Activated T-helper 2 cell treated with anti-CD3 and anti-CD28 coated beads, Interferon-gamma antibody, Interleukin-2, Interleukin-4, amounts not matched to agents 10 μg/mL and 5 μg/mL and 100 μg/mL, durations not matched to agents 14 hours and 24 hours and 36 hours (primary cell): ENCODE measurements around the gene LANCL2. TPM values are rescaled to one million over a fixed set of nuclear protein-coding genes. Genes with fewer than 3 reads are reported as not detected.

ENCODE experiments used
- DNase-seq: peaks from one replicate; pipeline ENCODE4 v3.0.0; 2021; ENCODE audit warnings: low spot score
- H3K27ac Mint-ChIP-seq: one replicate; pipeline ENCODE4 v1.8.0; 2021; ENCODE audit warnings: mixed read lengths
- H3K27me3 Mint-ChIP-seq: one replicate; pipeline ENCODE4 v1.8.0; 2021; ENCODE audit warnings: low read depth, mixed read lengths
- H3K36me3 Mint-ChIP-seq: one replicate; pipeline ENCODE4 v1.8.0; 2021; ENCODE audit warnings: low read depth, mixed read lengths
- H3K4me1 Mint-ChIP-seq: one replicate; pipeline ENCODE4 v1.8.0; 2021; ENCODE audit warnings: low read depth, mixed read lengths
- H3K4me3 Mint-ChIP-seq: one replicate; pipeline ENCODE4 v1.8.0; 2021; ENCODE audit warnings: low read depth, mild to moderate bottlenecking, moderate library complexity, mixed read lengths
- H3K9me3 Mint-ChIP-seq: one replicate; pipeline ENCODE4 v1.8.0; 2021; ENCODE audit warnings: mixed read lengths
- intact Hi-C: fragments of 100-400 bp; cut with micrococcal nuclease; formaldehyde crosslinking; loops from one replicate; pipeline ENCODE4 v1.15.1; 2023
- total RNA-seq: library from RNA; stranded (reverse); gene quantifications from 2 replicates; pipeline ENCODE4 v1.2.3, GENCODE V29; 2022

Gene LANCL2
- total RNA-seq, 1 donor from 2014 or later = 9.5 TPM

GRCh38 chr7:55420530-55420929 is 55.4 kb downstream of the LANCL2 start:
- Mint-ChIP-seq H3K4me1 (no peaks in the 10 kb centered on the region), H3K36me3 (no peaks in the 10 kb centered on the region), H3K27me3 (no peaks in the 10 kb centered on the region), H3K9me3 (no peaks in the 10 kb centered on the region), H3K4me3 (no peak overlapping the region), H3K27ac (no peak overlapping the region)
- no peak for DNase-seq
- intact Hi-C loops = loop anchor here (5.0 kb wide), 1 partner anchor 112 kb away; no protein-coding TSS in a partner anchor

DNA sequence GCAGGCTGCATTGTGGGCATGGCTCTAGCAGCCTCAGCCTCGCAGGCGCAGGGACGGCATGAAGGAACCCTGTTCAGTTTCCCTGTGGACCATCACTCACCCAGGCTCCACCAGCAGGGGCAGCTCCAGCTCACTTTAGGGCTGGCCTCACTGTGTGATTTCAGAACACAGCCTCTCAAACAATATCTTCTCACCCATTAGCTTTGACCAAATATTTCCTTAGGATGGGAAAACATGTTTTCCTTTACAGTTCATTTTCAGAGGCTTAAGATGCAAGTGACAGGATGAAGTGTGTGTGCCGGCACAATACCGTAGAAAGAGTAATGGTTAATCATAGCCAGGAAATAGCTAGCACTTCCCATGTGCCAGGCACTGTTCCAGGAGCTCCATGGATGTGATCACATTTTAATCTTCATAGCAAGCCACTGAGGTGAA is 58.2 kb downstream of the LANCL2 start:
- DNase-seq = no peak
- H3K36me3 Mint-ChIP-seq = peaks cover 6% of the 10 kb centered on the region
- intact Hi-C loops = loop anchor here (5.0 kb wide), 1 partner anchor 109 kb away; no protein-coding TSS in a partner anchor
- H3K4me1 Mint-ChIP-seq = peaks cover 6% of the 10 kb centered on the region
- H3K9me3 Mint-ChIP-seq = no peaks in the 10 kb centered on the region
- no peak overlapping the region for H3K27ac Mint-ChIP-seq
- H3K27me3 Mint-ChIP-seq = no peaks in the 10 kb centered on the region
- no peak overlapping the region for H3K4me3 Mint-ChIP-seq

GRCh38 chr7:55423891-55424290 is 58.8 kb downstream of the LANCL2 start:
- intact Hi-C loops = loop anchor here (5.0 kb wide), 1 partner anchor 108 kb away; no protein-coding TSS in a partner anchor
- H3K27me3 Mint-ChIP-seq = no peaks in the 10 kb centered on the region
- no peak overlapping the region for H3K4me3 Mint-ChIP-seq
- peaks cover 6% of the 10 kb centered on the region for H3K36me3 Mint-ChIP-seq
- H3K27ac Mint-ChIP-seq = no peak overlapping the region
- peaks cover 6% of the 10 kb centered on the region for H3K4me1 Mint-ChIP-seq
- no peak for DNase-seq
- H3K9me3 Mint-ChIP-seq = no peaks in the 10 kb centered on the region

DNA sequence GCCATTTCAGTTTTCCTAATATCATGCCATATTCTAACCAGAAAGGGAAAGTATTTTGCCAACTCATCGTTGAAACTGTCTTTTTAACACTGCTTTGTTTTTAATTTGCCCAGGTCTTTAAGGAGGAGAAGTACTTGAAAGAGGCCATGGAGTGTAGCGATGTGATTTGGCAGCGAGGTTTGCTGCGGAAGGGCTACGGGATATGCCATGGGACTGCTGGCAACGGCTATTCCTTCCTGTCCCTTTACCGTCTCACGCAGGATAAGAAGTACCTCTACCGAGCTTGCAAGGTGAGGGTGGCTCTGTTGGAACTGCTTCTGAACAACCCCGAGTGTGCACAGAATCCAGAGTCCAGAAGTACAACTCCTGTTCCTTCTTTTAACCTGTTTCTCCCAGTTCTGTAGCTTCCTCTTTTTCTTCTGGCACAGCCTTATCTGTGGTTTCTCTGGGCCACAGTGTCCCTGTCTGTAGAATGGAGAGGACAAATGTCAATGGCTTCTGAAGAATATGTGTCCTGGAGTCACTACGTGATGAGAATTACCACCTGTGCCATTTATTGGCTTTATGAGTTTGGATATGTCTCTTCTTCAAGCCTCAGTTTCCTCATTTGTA is 60.1 kb downstream of the LANCL2 start:
- intact Hi-C loops = no loop called here
- Mint-ChIP-seq H3K9me3 (no peaks in the 10 kb centered on the region), H3K4me3 (no peak overlapping the region), H3K36me3 (peaks cover 6% of the 10 kb centered on the region), H3K27ac (no peak overlapping the region), H3K27me3 (no peaks in the 10 kb centered on the region), H3K4me1 (peaks cover 6% of the 10 kb centered on the region)
- no peak for DNase-seq

GRCh38 chr7:55426676-55427075 is 61.5 kb downstream of the LANCL2 start:
- H3K27ac Mint-ChIP-seq = no peak overlapping the region
- no peaks in the 10 kb centered on the region for H3K27me3 Mint-ChIP-seq
- intact Hi-C loops = no loop called here
- peaks cover 6% of the 10 kb centered on the region for H3K4me1 Mint-ChIP-seq
- H3K36me3 Mint-ChIP-seq = peaks cover 6% of the 10 kb centered on the region
- no peaks in the 10 kb centered on the region for H3K9me3 Mint-ChIP-seq
- H3K4me3 Mint-ChIP-seq = no peak overlapping the region
- DNase-seq = no peak

DNA sequence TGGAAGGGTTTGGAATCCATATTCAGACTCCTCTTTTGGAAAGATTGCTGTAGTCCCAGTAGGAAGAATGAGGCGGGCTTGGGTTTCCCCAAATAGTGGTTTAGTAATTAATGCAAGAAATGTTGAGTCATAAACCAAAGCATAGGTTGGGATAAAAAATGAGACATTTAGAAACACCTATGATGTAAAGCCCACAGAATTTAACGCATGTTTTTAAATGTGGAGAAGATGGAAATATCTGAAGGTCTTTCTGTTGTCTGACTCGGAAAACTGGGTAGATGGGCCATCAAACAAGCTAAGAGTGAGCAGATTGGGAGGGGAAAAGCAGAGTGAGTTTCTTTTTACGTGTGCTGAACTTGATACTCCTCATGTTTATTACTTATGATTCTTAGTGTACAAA is 62.2 kb downstream of the LANCL2 start:
- Mint-ChIP-seq H3K9me3 (no peaks in the 10 kb centered on the region), H3K4me1 (peaks cover 6% of the 10 kb centered on the region)
- intact Hi-C loops = no loop called here

GRCh38 chr7:55427800-55428199 is 62.7 kb downstream of the LANCL2 start:
- no peaks in the 10 kb centered on the region for H3K27me3 Mint-ChIP-seq
- H3K4me3 Mint-ChIP-seq = no peak overlapping the region
- peaks cover 6% of the 10 kb centered on the region for H3K36me3 Mint-ChIP-seq
- intact Hi-C loops = no loop called here
- no peak for DNase-seq
- peaks cover 6% of the 10 kb centered on the region for H3K4me1 Mint-ChIP-seq
- no peaks in the 10 kb centered on the region for H3K9me3 Mint-ChIP-seq
- peak overlapping the region; percentile 72 for H3K27ac Mint-ChIP-seq

More for the DNA sequence above, 62.2 kb downstream of the LANCL2 start:
- peak overlapping the region; percentile 72 for H3K27ac Mint-ChIP-seq
- DNase-seq = no peak
- H3K4me3 Mint-ChIP-seq = no peak overlapping the region
- H3K36me3 Mint-ChIP-seq = peaks cover 6% of the 10 kb centered on the region
- no peaks in the 10 kb centered on the region for H3K27me3 Mint-ChIP-seq

- no peaks in the 10 kb centered on the region for H3K27me3 Mint-ChIP-seq
- no peaks in the 10 kb centered on the region for H3K9me3 Mint-ChIP-seq
- intact Hi-C loops = no loop called here
These were observed 64.8 kb downstream of the LANCL2 start for GRCh38 chr7:55429835-55430499.

GRCh38 chr7:55431898-55432297 is 66.8 kb downstream of the LANCL2 start:
- Mint-ChIP-seq H3K27ac (no peak overlapping the region), H3K4me1 (peaks cover 10% of the 10 kb centered on the region), H3K36me3 (no peaks in the 10 kb centered on the region), H3K27me3 (no peaks in the 10 kb centered on the region), H3K4me3 (no peak overlapping the region), H3K9me3 (no peaks in the 10 kb centered on the region)
- no peak for DNase-seq
- intact Hi-C loops = loop anchor here (2.0 kb wide), 1 partner anchor 167 kb away; no protein-coding TSS in a partner anchor

More at GRCh38 chr7:55429835-55430499, 64.8 kb downstream of the LANCL2 start:
- DNase-seq = no peak
- Mint-ChIP-seq H3K27ac (no peak overlapping the region), H3K4me3 (no peak overlapping the region), H3K36me3 (peaks cover 6% of the 10 kb centered on the region), H3K4me1 (peaks cover 10% of the 10 kb centered on the region)

DNA sequence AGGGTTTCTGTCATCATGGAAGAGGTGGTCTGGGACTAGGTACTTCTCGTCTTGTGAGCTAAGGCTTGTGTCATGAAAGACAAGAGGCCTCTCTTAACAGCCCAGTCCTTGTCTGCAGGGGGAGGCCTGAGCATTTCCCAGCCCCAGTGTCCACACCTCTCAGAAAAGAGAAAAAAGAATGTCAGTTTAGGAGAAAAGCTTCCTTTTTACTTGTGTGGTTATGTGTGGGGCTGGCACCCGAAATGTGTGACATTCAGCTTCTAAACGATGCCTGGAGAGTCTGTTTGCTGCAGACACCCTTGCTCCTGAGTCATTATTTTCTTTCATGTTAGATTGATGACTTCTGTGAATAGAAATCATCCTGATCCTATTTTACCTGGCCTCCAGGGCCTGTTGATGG is 67.4 kb downstream of the LANCL2 start:
- Mint-ChIP-seq H3K4me3 (no peak overlapping the region), H3K27me3 (no peaks in the 10 kb centered on the region), H3K36me3 (no peaks in the 10 kb centered on the region), H3K9me3 (no peaks in the 10 kb centered on the region), H3K4me1 (peaks cover 5% of the 10 kb centered on the region), H3K27ac (no peak overlapping the region)
- intact Hi-C loops = loop anchor here (2.0 kb wide), 1 partner anchor 166 kb away; no protein-coding TSS in a partner anchor
- no peak for DNase-seq

DNA sequence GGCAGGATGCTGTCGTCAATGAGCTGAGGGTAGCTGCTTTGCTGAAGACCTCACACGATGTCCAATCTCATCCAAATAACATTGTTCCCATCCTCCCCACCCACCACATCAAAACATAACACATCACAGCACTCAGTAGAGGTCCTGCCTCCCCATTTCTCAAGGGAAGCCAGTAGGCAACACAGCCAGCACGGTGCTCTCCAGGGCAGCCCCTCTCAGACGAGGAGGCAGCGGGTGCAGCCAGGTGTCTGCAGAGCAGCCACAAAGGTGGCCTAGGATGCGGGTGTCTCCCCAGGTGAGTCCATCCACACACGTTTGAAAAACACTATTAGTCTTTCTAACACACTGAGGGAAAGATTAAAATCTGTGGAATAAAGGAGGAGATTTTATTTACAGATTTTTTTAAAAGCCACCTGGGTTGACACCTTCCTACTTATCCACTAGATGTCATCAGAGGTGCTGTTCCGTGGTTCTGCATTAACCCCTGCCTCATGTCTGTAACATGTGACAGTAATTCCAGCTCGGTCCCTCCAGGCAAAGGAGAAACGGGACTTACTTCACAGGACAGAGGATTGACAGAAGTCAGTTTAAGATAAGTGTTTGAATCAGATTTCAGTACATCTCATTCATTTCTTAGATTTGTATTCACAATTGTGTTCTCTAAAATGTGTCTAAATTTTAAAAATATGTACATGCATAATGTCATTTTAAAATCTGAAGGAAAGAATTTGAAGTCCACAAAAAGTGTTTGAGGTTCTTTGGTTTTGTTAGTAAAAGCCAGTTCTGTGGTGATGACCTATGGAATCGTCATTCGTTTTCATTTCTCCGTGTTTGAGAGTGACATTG is 68.0 kb downstream of the LANCL2 start:
- no peak for DNase-seq
- intact Hi-C loops = loop anchor here (2.0 kb wide), 1 partner anchor 166 kb away; no protein-coding TSS in a partner anchor

DNA sequence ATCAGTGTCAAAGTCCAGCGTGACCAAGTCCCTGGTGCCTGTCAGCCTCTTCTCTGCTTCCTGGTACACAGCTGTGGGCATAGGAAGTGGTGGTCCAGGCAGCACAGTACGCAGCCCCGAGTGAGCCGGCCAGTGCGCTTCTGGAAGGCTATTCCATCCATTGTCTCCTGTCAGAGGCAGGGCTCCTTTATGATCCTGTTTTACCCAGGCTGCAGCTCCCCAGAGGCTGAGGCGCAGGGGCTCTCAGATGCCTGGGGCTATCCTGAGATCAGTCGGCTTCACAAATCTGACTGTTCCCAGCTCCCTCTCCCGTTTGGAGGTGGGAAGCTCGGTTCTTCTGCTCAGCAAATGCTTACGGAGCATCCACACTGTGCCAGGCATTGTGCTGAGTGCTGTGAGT is 70.3 kb downstream of the LANCL2 start:
- Mint-ChIP-seq H3K27me3 (no peaks in the 10 kb centered on the region), H3K4me1 (peaks cover 6% of the 10 kb centered on the region)

More for the DNA sequence above, 68.0 kb downstream of the LANCL2 start:
- H3K4me3 Mint-ChIP-seq = no peak overlapping the region
- H3K27me3 Mint-ChIP-seq = no peaks in the 10 kb centered on the region
- peaks cover 4% of the 10 kb centered on the region for H3K4me1 Mint-ChIP-seq
- no peaks in the 10 kb centered on the region for H3K9me3 Mint-ChIP-seq
- H3K36me3 Mint-ChIP-seq = no peaks in the 10 kb centered on the region
- H3K27ac Mint-ChIP-seq = no peak overlapping the region

More for the DNA sequence above, 70.3 kb downstream of the LANCL2 start:
- H3K27ac Mint-ChIP-seq = no peak overlapping the region
- no peaks in the 10 kb centered on the region for H3K9me3 Mint-ChIP-seq
- intact Hi-C loops = no loop called here
- no peak overlapping the region for H3K4me3 Mint-ChIP-seq
- no peaks in the 10 kb centered on the region for H3K36me3 Mint-ChIP-seq
- no peak for DNase-seq
